HCT116 (cell line): Measurements from ENCODE around the gene OSTF1. TPM values are rescaled to one million over a fixed set of nuclear protein-coding genes. Genes with fewer than 3 reads are reported as not detected.

Source experiments
- ATAC-seq: fragments of 200-7000 bp; cut with Tn5 transposase; 2 replicates; pipeline ENCODE4 v1.9.1; 2020; ENCODE audit warnings: mild to moderate bottlenecking, moderate library complexity
- BruUV-seq: library from RNA; stranded (reverse); fragments of 400-500 nt; replicated peaks from 2 replicates; lab custom pipeline; 2021; lab: Mats Ljungman, UMichigan
- CTCF ChIA-PET: fragments of 300-600 bp; sonication (Branson Sonifier 250); formaldehyde crosslinking; loops from one replicate; lab custom pipeline; 2021; ENCODE audit warnings: antibody characterized with exemption; lab: Charles Lee
- POLR2A ChIA-PET: fragments of 300-600, 350-600 bp; sonication (Branson Sonifier 250); formaldehyde crosslinking; loops from one replicate; lab custom pipeline; 2021; ENCODE audit warnings: antibody characterized with exemption; lab: Charles Lee
- RAD21 ChIA-PET, 2 experiments: fragments of 300-600 bp; sonication (Branson Sonifier 250); formaldehyde crosslinking; loops; one replicate each; lab custom pipeline; 2023; ENCODE audit warnings: low total read pairs in 2 of 2; ENCODE audit not compliant: uncharacterized antibody in 2 of 2, unreplicated experiment in 2 of 2, low non-redundant PET in 1 of 2; lab: Charles Lee
- DNase-seq: peaks from one replicate; pipeline ENCODE4 v3.0.0-alpha.2; 2010; ENCODE audit warnings: low read depth, low spot score
- H2AFZ ChIP-seq: fragments of 200-600 bp; shearing (Covaris generic), sonication (generic); 2 replicates; pipeline ENCODE4 v1.6.1; 2017; ENCODE audit warnings: low read depth, mixed run types, mixed read lengths, antibody characterized with exemption, low read length; ENCODE audit not compliant: poor library complexity, severe bottlenecking
- H3K27ac ChIP-seq: 2 replicates; pipeline ENCODE4 v1.5.1; 2012; ENCODE audit warnings: low read depth, low read length
- H3K27me3 ChIP-seq: fragments of 200-600 bp; sonication (generic); 2 replicates; pipeline ENCODE4 v1.6.1; 2016; ENCODE audit warnings: mixed run types, low read length, mixed read lengths; ENCODE audit not compliant: insufficient read depth
- H3K36me3 ChIP-seq, 2 experiments: fragments of 200-500 bp in 1 of 2; fragments of 200-600 bp in 1 of 2; sonication (Bioruptor generic) in 1 of 2; sonication (generic) in 1 of 2; 2 replicates each; pipeline versions ENCODE4 v1.5.1 to v1.6.1; 2014 to 2016; ENCODE audit warnings: low read length in 2 of 2, inconsistent platforms in 1 of 2, mixed read lengths in 1 of 2, mixed run types in 1 of 2; ENCODE audit not compliant: insufficient read depth in 2 of 2, control insufficient read depth in 1 of 2
- H3K4me1 ChIP-seq, 2 experiments: fragments of 200-600 bp in 1 of 2; sonication (generic) in 1 of 2; 2 replicates each; pipeline versions ENCODE4 v1.5.1 to v1.6.1; 2012 to 2017; ENCODE audit warnings: low read length in 2 of 2, inconsistent platforms in 1 of 2, mild to moderate bottlenecking in 1 of 2, mixed read lengths in 1 of 2, mixed run types in 1 of 2, moderate library complexity in 1 of 2; ENCODE audit not compliant: insufficient read depth in 2 of 2, control insufficient read depth in 1 of 2
- H3K4me2 ChIP-seq: fragments of 200-600 bp; sonication (generic); 2 replicates; pipeline ENCODE4 v1.6.1; 2017; ENCODE audit warnings: mixed run types, low read length, mixed read lengths
- H3K4me3 ChIP-seq, 2 experiments: fragments of 200-600 bp in 1 of 2; sonication (generic) in 1 of 2; replicated peaks in 1 of 2; 2 replicates each; pipeline ENCODE4 v1.5.1; 2011 to 2016; ENCODE audit warnings: low read length in 2 of 2, control low read depth in 1 of 2, low read depth in 1 of 2, mild to moderate bottlenecking in 1 of 2, mixed read lengths in 1 of 2, mixed run types in 1 of 2
- H3K79me2 ChIP-seq: fragments of 200-600 bp; sonication (generic); 2 replicates; pipeline ENCODE4 v1.6.1; 2017; ENCODE audit warnings: mild to moderate bottlenecking, mixed run types, low read length, moderate library complexity, mixed read lengths; ENCODE audit not compliant: insufficient read depth
- H3K9ac ChIP-seq: fragments of 200-600 bp; sonication (generic); 2 replicates; pipeline ENCODE4 v1.6.1; 2016; ENCODE audit warnings: low read length, mixed read lengths
- H3K9me2 ChIP-seq: fragments of 200-600 bp; sonication (generic), shearing (Covaris generic); 2 replicates; pipeline ENCODE4 v1.6.1; 2017; ENCODE audit warnings: mixed run types, mild to moderate bottlenecking, moderate library complexity; ENCODE audit not compliant: insufficient read depth
- H3K9me3 ChIP-seq, 2 experiments: fragments of 200-500 bp in 1 of 2; fragments of 200-600 bp in 1 of 2; sonication (Bioruptor generic) in 1 of 2; sonication (generic) in 1 of 2; 2 replicates each; pipeline ENCODE4 v1.6.1; 2014 to 2017; ENCODE audit warnings: low read length in 2 of 2, mixed read lengths in 2 of 2, inconsistent platforms in 1 of 2, low read depth in 1 of 2, mild to moderate bottlenecking in 1 of 2, mixed run types in 1 of 2, moderate library complexity in 1 of 2; ENCODE audit not compliant: control insufficient read depth in 1 of 2, insufficient read depth in 1 of 2
- H4K20me1 ChIP-seq: fragments of 200-600 bp; sonication (generic), shearing (Covaris generic); 2 replicates; pipeline ENCODE4 v1.6.1; 2017; ENCODE audit warnings: mixed run types, mild to moderate bottlenecking, moderate library complexity; ENCODE audit not compliant: insufficient read depth
- CBX3 ChIP-seq: IDR thresholded peaks from 2 replicates; pipeline ENCODE4 v1.6.1; 2012; ENCODE audit warnings: low read depth
- ELF1 ChIP-seq: IDR thresholded peaks from 2 replicates; pipeline ENCODE4 v1.6.1; 2012; ENCODE audit warnings: low read depth, borderline replicate concordance
- FOSL1 ChIP-seq: IDR thresholded peaks from 2 replicates; pipeline ENCODE4 v1.6.1; 2012; ENCODE audit warnings: low read depth
- JUND ChIP-seq: IDR thresholded peaks from 2 replicates; pipeline ENCODE4 v1.6.1; 2012
- MAX ChIP-seq: IDR thresholded peaks from 2 replicates; pipeline ENCODE4 v1.6.1; 2012
- POLR2A ChIP-seq: IDR thresholded peaks from 2 replicates; pipeline ENCODE4 v1.7.0; 2011; ENCODE audit warnings: borderline replicate concordance; ENCODE audit not compliant: insufficient read depth, insufficient read length; ENCODE audit errors: extremely low read depth
- RAD21 ChIP-seq: IDR thresholded peaks from 2 replicates; pipeline ENCODE4 v1.6.1; 2012; ENCODE audit warnings: low read depth, mild to moderate bottlenecking
- SIN3A ChIP-seq: IDR thresholded peaks from 2 replicates; pipeline ENCODE4 v1.6.1; 2012; ENCODE audit warnings: low read depth
- YY1 ChIP-seq: IDR thresholded peaks from 2 replicates; pipeline ENCODE4 v1.6.1; 2011; ENCODE audit warnings: low read length, low read depth, moderate library complexity, mild to moderate bottlenecking; ENCODE audit not compliant: insufficient replicate concordance; ENCODE audit errors: extremely low read depth
- ZBTB33 ChIP-seq: IDR thresholded peaks from 2 replicates; pipeline ENCODE4 v1.6.1; 2011; ENCODE audit warnings: mild to moderate bottlenecking, low read length, moderate library complexity; ENCODE audit not compliant: insufficient replicate concordance; ENCODE audit errors: extremely low read depth
- ZNF274 ChIP-seq: fragments of 200-500 bp; sonication (Bioruptor generic); IDR thresholded peaks from 2 replicates; pipeline ENCODE4 v1.6.1; 2014; ENCODE audit warnings: mild to moderate bottlenecking, low read depth, low read length, inconsistent platforms
- intact Hi-C: fragments of 100-400 bp; cut with micrococcal nuclease; formaldehyde crosslinking; loops from 2 replicates; pipeline ENCODE4 v1.10.0; 2022
- total RNA-seq: library from RNA; stranded (reverse); gene quantifications from one replicate; pipeline ENCODE4 v1.2.1, GENCODE V29; 2021; ENCODE audit not compliant: unreplicated experiment

The OSTF1 gene
- total RNA-seq, 1 experiment from 2014 or later = 20.7 TPM

- no TSS peak for BruUV-seq
- Histone ChIP-seq H3K4me2 (peak overlapping the region; percentile 89), H3K4me1 (peaks cover 22 to 32% of the 10 kb centered on the region in 2 experiments; a peak in 3 of 4 replicates), H4K20me1 (no peaks in the 10 kb centered on the region), H3K9ac (peak overlapping the region; percentile 73), H2AFZ (peak overlapping the region; percentile 42), H3K4me3 (peak overlapping the region; percentile 57 to 86), H3K27me3 (no peaks in the 10 kb centered on the region), H3K36me3 (no peaks in the 10 kb centered on the region), H3K9me3 (no peaks in the 10 kb centered on the region)
- DNase-seq (no peak), ATAC-seq (no peak)
- ChIA-PET RAD21 (no interaction called here), POLR2A (interaction anchor here (0.6 to 1.4 kb wide), 3 partner anchors 15 to 74 kb away, joined by 3 to 4 read pairs (median 3); no protein-coding TSS in a partner anchor), CTCF (interaction anchor here (1.3 to 2.7 kb wide), 3 partner anchors 58 to 315 kb away, joined by 3 to 9 read pairs (median 8); partner anchors contain the start of genes C9orf40 and CARNMT1)
- TF ChIP-seq MAX = no peak
- TF ChIP-seq CBX3 = no peak
- no peak for TF ChIP-seq JUND
- TF ChIP-seq RAD21 = no peak
- TF ChIP-seq ZNF274 = no peak
- no peak for TF ChIP-seq YY1
- TF ChIP-seq SIN3A = no peak
- no peak for TF ChIP-seq FOSL1
- TF ChIP-seq POLR2A = no peak
- TF ChIP-seq ELF1 = no peak
- TF ChIP-seq ZBTB33 = no peak
- TF ChIP-seq, all 23 proteins: peak for 0
- Histone ChIP-seq H3K9me2 (no peaks in the 10 kb centered on the region), H3K79me2 (peaks cover 11% of the 10 kb centered on the region; the same call in 1 of the 2 replicates), H3K27ac (peak overlapping the region; percentile 91)
- intact Hi-C loops = loop anchor here (5.0 kb wide), 1 partner anchor 134 kb away; the partner anchor contains the start of gene C9orf40
Measured at GRCh38 chr9:75086541-75087288, 1.6 kb upstream of the OSTF1 start.
